H9 (cell line): ENCODE data around the gene GAPDH. TPM values are rescaled to one million over a fixed set of nuclear protein-coding genes. Genes with fewer than 3 reads are reported as not detected.

Experiments used
- DNase-seq: peaks from one replicate; pipeline ENCODE4 v3.0.0-alpha.2; 2017
- H2AFZ ChIP-seq: one replicate; pipeline ENCODE4 v1.6.1; 2013; ENCODE audit warnings: mild to moderate bottlenecking, low read length, control low read depth, moderate library complexity
- H2AK5ac ChIP-seq: 2 replicates; pipeline ENCODE4 v1.6.1; 2013; ENCODE audit warnings: low read length, control low read depth, mixed read lengths; ENCODE audit not compliant: insufficient read length
- H2BK120ac ChIP-seq: one replicate; pipeline ENCODE4 v1.6.1; 2013; ENCODE audit warnings: low read depth, mild to moderate bottlenecking, low read length, control low read depth, inconsistent platforms; ENCODE audit not compliant: poor library complexity, severe bottlenecking
- H2BK12ac ChIP-seq: 2 replicates; pipeline ENCODE4 v1.6.1; 2013; ENCODE audit warnings: low read length, control low read depth, mixed read lengths, low read depth; ENCODE audit not compliant: insufficient read length
- H2BK15ac ChIP-seq: 2 replicates; pipeline ENCODE4 v1.6.1; 2013; ENCODE audit warnings: low read depth, low read length, control low read depth
- H2BK20ac ChIP-seq: one replicate; pipeline ENCODE4 v1.6.1; 2013; ENCODE audit warnings: low read depth, mild to moderate bottlenecking, low read length, control low read depth, inconsistent platforms; ENCODE audit not compliant: poor library complexity, severe bottlenecking
- H2BK5ac ChIP-seq: 2 replicates; pipeline ENCODE4 v1.6.1; 2013; ENCODE audit warnings: low read length, control low read depth, mixed read lengths; ENCODE audit not compliant: insufficient read length
- H3K14ac ChIP-seq: 2 replicates; pipeline ENCODE4 v1.6.1; 2013; ENCODE audit warnings: low read length, control low read depth; ENCODE audit not compliant: insufficient read depth
- H3K18ac ChIP-seq: 2 replicates; pipeline ENCODE4 v1.6.1; 2013; ENCODE audit warnings: low read depth, mild to moderate bottlenecking, mixed read lengths, low read length, control low read depth; ENCODE audit not compliant: insufficient read length
- H3K23ac ChIP-seq: 2 replicates; pipeline ENCODE4 v1.6.1; 2013; ENCODE audit warnings: low read length, control low read depth, mixed read lengths, low read depth; ENCODE audit not compliant: insufficient read length
- H3K23me2 ChIP-seq: 2 replicates; pipeline ENCODE4 v1.6.1; 2013; ENCODE audit warnings: low read depth, mild to moderate bottlenecking, mixed read lengths, low read length, control low read depth; ENCODE audit not compliant: insufficient read length, poor library complexity, severe bottlenecking
- H3K27ac ChIP-seq: 2 replicates; pipeline ENCODE4 v1.5.1; 2013; ENCODE audit warnings: low read length, control low read depth, mixed read lengths, low read depth; ENCODE audit not compliant: insufficient read length
- H3K27me3 ChIP-seq: 2 replicates; pipeline ENCODE4 v1.6.1; 2013; ENCODE audit warnings: low read length, control low read depth, inconsistent platforms; ENCODE audit not compliant: insufficient read depth
- H3K4ac ChIP-seq: 2 replicates; pipeline ENCODE4 v1.6.1; 2013; ENCODE audit warnings: low read depth, mild to moderate bottlenecking, control low read depth, inconsistent platforms, low read length, moderate library complexity
- H3K4me1 ChIP-seq: 2 replicates; pipeline ENCODE4 v1.6.1; 2013; ENCODE audit warnings: low read length, control low read depth, inconsistent platforms; ENCODE audit not compliant: insufficient read depth
- H3K4me2 ChIP-seq: 2 replicates; pipeline ENCODE4 v1.6.1; 2013; ENCODE audit warnings: low read length, control low read depth, mixed read lengths; ENCODE audit not compliant: insufficient read length, insufficient read depth
- H3K56ac ChIP-seq: 2 replicates; pipeline ENCODE4 v1.6.1; 2013; ENCODE audit warnings: low read depth, mild to moderate bottlenecking, mixed read lengths, low read length, control low read depth; ENCODE audit not compliant: insufficient read length
- H3K79me1 ChIP-seq: 2 replicates; pipeline ENCODE4 v1.6.1; 2013; ENCODE audit warnings: low read depth, mild to moderate bottlenecking, moderate library complexity, low read length, control low read depth, inconsistent platforms; ENCODE audit not compliant: insufficient read depth, poor library complexity, severe bottlenecking
- H3K79me2 ChIP-seq: 2 replicates; pipeline ENCODE4 v1.6.1; 2013; ENCODE audit warnings: low read length, control low read depth, inconsistent platforms; ENCODE audit not compliant: insufficient read depth
- H3K9ac ChIP-seq: 2 replicates; pipeline ENCODE4 v1.6.1; 2013; ENCODE audit warnings: low read length, control low read depth, mixed read lengths; ENCODE audit not compliant: insufficient read length; ENCODE audit errors: extremely low read depth
- H3K9me3 ChIP-seq: one replicate; pipeline ENCODE4 v1.6.1; 2013; ENCODE audit warnings: low read depth, low read length, inconsistent platforms; ENCODE audit not compliant: control insufficient read depth
- H3T11ph ChIP-seq: one replicate; pipeline ENCODE4 v1.6.1; 2013; ENCODE audit warnings: mild to moderate bottlenecking, low read length, control low read depth, inconsistent platforms
- H4K20me1 ChIP-seq: one replicate; pipeline ENCODE4 v1.6.1; 2013; ENCODE audit not compliant: control insufficient read depth, insufficient read length, insufficient read depth
- H4K5ac ChIP-seq: 2 replicates; pipeline ENCODE4 v1.6.1; 2013; ENCODE audit warnings: low read depth, mild to moderate bottlenecking, mixed read lengths, low read length, control low read depth; ENCODE audit not compliant: insufficient read length
- H4K8ac ChIP-seq: replicated peaks from 2 replicates; pipeline ENCODE4 v1.6.1; 2013; ENCODE audit warnings: low read length, control low read depth, mixed read lengths, low read depth; ENCODE audit not compliant: insufficient read length
- H4K91ac ChIP-seq: 2 replicates; pipeline ENCODE4 v1.6.1; 2013; ENCODE audit warnings: low read depth, mild to moderate bottlenecking, moderate library complexity, mixed read lengths, low read length, control low read depth; ENCODE audit not compliant: insufficient read length
- H3K27ac Mint-ChIP-seq, 3 experiments: 2 replicates in 2 of 3; 3 replicates in 1 of 3; pipeline ENCODE4 v1.8.0; 2020 to 2021; ENCODE audit warnings: mixed read lengths in 3 of 3, mild to moderate bottlenecking in 1 of 3, moderate library complexity in 1 of 3
- H3K27me3 Mint-ChIP-seq: 2 replicates; pipeline ENCODE4 v1.8.0; 2021; ENCODE audit warnings: low read depth, mild to moderate bottlenecking, moderate library complexity, mixed read lengths
- H3K36me3 Mint-ChIP-seq, 3 experiments: 2 replicates in 2 of 3; 3 replicates in 1 of 3; pipeline ENCODE4 v1.8.0; 2020 to 2021; ENCODE audit warnings: low read depth in 3 of 3, mixed read lengths in 3 of 3; ENCODE audit not compliant: insufficient read depth in 1 of 3
- H3K4me1 Mint-ChIP-seq, 2 experiments: 2 replicates each; pipeline ENCODE4 v1.8.0; 2020; ENCODE audit warnings: mixed read lengths in 2 of 2
- H3K4me3 Mint-ChIP-seq, 2 experiments: 2 replicates in 1 of 2; 3 replicates in 1 of 2; pipeline ENCODE4 v1.8.0; 2020 to 2021; ENCODE audit warnings: mild to moderate bottlenecking in 2 of 2, mixed read lengths in 2 of 2, moderate library complexity in 1 of 2
- H3K9me3 Mint-ChIP-seq, 2 experiments: 2 replicates in 1 of 2; 3 replicates in 1 of 2; pipeline ENCODE4 v1.8.0; 2020; ENCODE audit warnings: mild to moderate bottlenecking in 2 of 2, mixed read lengths in 2 of 2, moderate library complexity in 1 of 2
- CTCF ChIP-seq: fragments of 200-600 bp; sonication (generic); conservative IDR thresholded peaks from 3 replicates; pipeline ENCODE4 v1.8.0; 2021; ENCODE audit warnings: antibody characterized with exemption, mild to moderate bottlenecking
- WGBS: extraction: QIAGEN DNeasy Blood & Tissue Kit; methylation state at CpG from one replicate; pipeline ENCODE4 v1.1.7; 2013; ENCODE audit warnings: missing lambda C conversion rate, low lambda C conversion rate, mixed read lengths; ENCODE audit not compliant: insufficient read length; ENCODE audit errors: extremely low coverage; 5-methylcytosine and 5-hydroxymethylcytosine counted together
- total RNA-seq: library from RNA; stranded (reverse); gene quantifications from 2 replicates; pipeline ENCODE4 v1.2.1, GENCODE V29; 2021

The GAPDH gene
- total RNA-seq, 1 experiment from 2014 or later = 4,581 TPM

DNA sequence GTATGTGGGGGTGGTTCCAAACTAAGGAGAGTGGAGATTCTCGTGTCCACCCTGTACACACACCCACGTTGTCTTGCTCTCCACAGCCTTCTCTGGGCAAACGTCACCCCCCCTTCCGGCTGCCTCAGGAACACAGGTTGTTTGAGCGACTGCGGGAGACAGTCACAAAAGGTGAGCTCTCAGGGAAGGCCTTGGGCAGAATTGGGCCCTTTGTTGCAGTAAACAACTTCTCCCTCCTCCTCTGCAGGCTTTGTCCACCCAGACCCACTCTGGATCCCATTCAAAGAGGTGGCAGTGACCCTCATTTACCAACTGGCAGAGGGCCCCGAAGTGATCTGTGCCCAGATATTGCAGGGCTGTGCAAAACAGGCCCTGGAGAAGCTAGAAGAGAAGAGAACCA, 8.1 kb upstream of the GAPDH start:
- Mint-ChIP-seq H3K4me3 (0 out of 5 replicates have a peak overlapping the region, but pooled peaks of 1 of the 2 experiments have one; percentile 8), H3K27ac (peak overlapping the region in 2 of 3 experiments; percentile 73 to 79; a peak in 2 of 7 replicates), H3K27me3 (no peaks in the 10 kb centered on the region), H3K4me1 (peaks cover 2 to 12% of the 10 kb centered on the region in 2 experiments), H3K36me3 (peaks cover 69 to 100% (median 98%) of the 10 kb centered on the region in 3 experiments), H3K9me3 (no peaks in the 10 kb centered on the region)
- no peak overlapping the region for H2BK15ac ChIP-seq
- no peaks in the 10 kb centered on the region for H3K27me3 ChIP-seq
- H4K5ac ChIP-seq = no peak overlapping the region
- no peak overlapping the region for H3T11ph ChIP-seq
- H3K4me2 ChIP-seq = no peak overlapping the region
- H2BK20ac ChIP-seq = no peak overlapping the region
- no peaks in the 10 kb centered on the region for H3K4me1 ChIP-seq
- no peak overlapping the region for H3K9ac ChIP-seq
- H4K91ac ChIP-seq = no peak overlapping the region
- H2AFZ ChIP-seq = no peak overlapping the region
- H4K20me1 ChIP-seq = no peaks in the 10 kb centered on the region
- no peaks in the 10 kb centered on the region for H3K79me2 ChIP-seq
- H3K56ac ChIP-seq = no peak overlapping the region
- no peak for TF ChIP-seq CTCF
- H3K27ac ChIP-seq = no peak overlapping the region
- no peak overlapping the region for H3K23ac ChIP-seq
- H3K4ac ChIP-seq = no peak overlapping the region
- H3K14ac ChIP-seq = no peak overlapping the region
- no peak for DNase-seq
- WGBS = no CpG with 5 or more reads among the region's 7 CpGs
- H4K8ac ChIP-seq = no peak overlapping the region
- H2BK5ac ChIP-seq = no peak overlapping the region
- H2AK5ac ChIP-seq = no peak overlapping the region
- no peak overlapping the region for H2BK12ac ChIP-seq
- no peaks in the 10 kb centered on the region for H3K23me2 ChIP-seq
- no peaks in the 10 kb centered on the region for H3K9me3 ChIP-seq
- no peak overlapping the region for H3K18ac ChIP-seq
- H3K79me1 ChIP-seq = no peaks in the 10 kb centered on the region
- no peak overlapping the region for H2BK120ac ChIP-seq
